Upper lobe of right lung (tissue), 1 donor: ENCODE data around the gene RCCD1. TPM values are rescaled to one million over a fixed set of nuclear protein-coding genes. Genes with fewer than 3 reads are reported as not detected.
"Not testable (repeated sequence)": the region's sequence is repeated elsewhere in the genome, so short reads cannot be mapped to it uniquely, and the experiment has no call there.

ENCODE experiments used
- ATAC-seq: fragments of 200-7000 bp; cut with Tn5 transposase; one replicate; pipeline ENCODE4 v1.9.1; 2020; ENCODE audit warnings: mild to moderate bottlenecking, moderate library complexity
- DNase-seq: peaks from one replicate; pipeline ENCODE4 v3.0.0-alpha.2; 2020
- H3K27ac ChIP-seq: fragments of 200-600 bp; one replicate; pipeline ENCODE4 v1.8.0; 2022
- H3K27me3 ChIP-seq: fragments of 200-600 bp; one replicate; pipeline ENCODE4 v1.8.0; 2022; ENCODE audit warnings: mild to moderate bottlenecking
- H3K36me3 ChIP-seq: fragments of 200-600 bp; one replicate; pipeline ENCODE4 v1.8.0; 2022
- H3K4me1 ChIP-seq: fragments of 200-600 bp; one replicate; pipeline ENCODE4 v1.8.0; 2022
- H3K4me3 ChIP-seq: fragments of 200-600 bp; one replicate; pipeline ENCODE4 v1.8.0; 2022; ENCODE audit warnings: mild to moderate bottlenecking
- H3K9me3 ChIP-seq: fragments of 200-600 bp; one replicate; pipeline ENCODE4 v1.8.0; 2022
- intact Hi-C: fragments of 100-400 bp; cut with DNase I; formaldehyde crosslinking; loops from one replicate; pipeline ENCODE4 v1.11.0; 2022
- total RNA-seq: library from RNA; stranded (reverse); fragmentation: NEBNext Ultra II Directional; extraction: Animal tissue kit (Norgen Biotek cat#: 25700); gene quantifications from one replicate; pipeline ENCODE4 v1.2.1, GENCODE V29; 2021
- TF ChIP-seq, protein P1 (sequence below): fragments of 200-600 bp; IDR thresholded peaks from one replicate; pipeline ENCODE4 v1.8.0; 2022; ENCODE audit warnings: antibody characterized with exemption
- donor health status: DM: no; HTN: yes; CAD: no; lungs with severe emphysema.

RCCD1 gene
- total RNA-seq, 1 donor from 2014 or later = 8.6 TPM

GRCh38 chr15:90907838-90908507 lies 46.7 kb upstream of the RCCD1 start:
- DNase-seq (no peak), ATAC-seq (no peak)
- H3K4me3 ChIP-seq = no peak overlapping the region
- TF ChIP-seq, protein P1, sequence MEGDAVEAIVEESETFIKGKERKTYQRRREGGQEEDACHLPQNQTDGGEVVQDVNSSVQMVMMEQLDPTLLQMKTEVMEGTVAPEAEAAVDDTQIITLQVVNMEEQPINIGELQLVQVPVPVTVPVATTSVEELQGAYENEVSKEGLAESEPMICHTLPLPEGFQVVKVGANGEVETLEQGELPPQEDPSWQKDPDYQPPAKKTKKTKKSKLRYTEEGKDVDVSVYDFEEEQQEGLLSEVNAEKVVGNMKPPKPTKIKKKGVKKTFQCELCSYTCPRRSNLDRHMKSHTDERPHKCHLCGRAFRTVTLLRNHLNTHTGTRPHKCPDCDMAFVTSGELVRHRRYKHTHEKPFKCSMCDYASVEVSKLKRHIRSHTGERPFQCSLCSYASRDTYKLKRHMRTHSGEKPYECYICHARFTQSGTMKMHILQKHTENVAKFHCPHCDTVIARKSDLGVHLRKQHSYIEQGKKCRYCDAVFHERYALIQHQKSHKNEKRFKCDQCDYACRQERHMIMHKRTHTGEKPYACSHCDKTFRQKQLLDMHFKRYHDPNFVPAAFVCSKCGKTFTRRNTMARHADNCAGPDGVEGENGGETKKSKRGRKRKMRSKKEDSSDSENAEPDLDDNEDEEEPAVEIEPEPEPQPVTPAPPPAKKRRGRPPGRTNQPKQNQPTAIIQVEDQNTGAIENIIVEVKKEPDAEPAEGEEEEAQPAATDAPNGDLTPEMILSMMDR = no peak
- peaks cover 84% of the 10 kb centered on the region for H3K36me3 ChIP-seq
- no peaks in the 10 kb centered on the region for H3K9me3 ChIP-seq
- intact Hi-C loops = no loop called here
- H3K27me3 ChIP-seq = no peaks in the 10 kb centered on the region
- peaks cover 8% of the 10 kb centered on the region for H3K4me1 ChIP-seq
- H3K27ac ChIP-seq = no peak overlapping the region

DNA sequence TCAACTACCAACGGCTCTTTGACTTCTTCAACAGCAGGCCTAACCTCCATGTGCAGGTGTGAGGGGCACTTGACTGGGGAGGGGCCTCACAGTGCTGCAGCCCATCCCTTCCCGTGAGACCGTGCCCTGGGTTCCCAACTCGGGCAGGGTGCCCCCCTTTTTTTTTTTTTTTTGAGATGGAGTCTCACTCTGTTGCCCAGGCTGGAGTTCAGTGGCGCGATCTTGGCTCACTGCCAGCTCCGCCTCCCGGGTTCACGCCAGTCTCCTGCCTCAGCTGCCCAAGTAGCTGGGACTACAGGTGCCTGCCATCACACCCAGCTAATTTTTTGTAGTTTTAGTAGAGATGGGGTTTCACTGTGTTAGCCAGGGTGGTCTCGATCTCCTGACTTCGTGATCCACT lies 45.2 kb upstream of the RCCD1 start:
- intact Hi-C loops, H3K4me3 ChIP-seq, H3K27ac ChIP-seq, DNase-seq, H3K4me1 ChIP-seq, H3K27me3 ChIP-seq, ATAC-seq, H3K9me3 ChIP-seq: not testable (repeated sequence)
- H3K36me3 ChIP-seq = peaks cover 99% of the 10 kb centered on the region

DNA sequence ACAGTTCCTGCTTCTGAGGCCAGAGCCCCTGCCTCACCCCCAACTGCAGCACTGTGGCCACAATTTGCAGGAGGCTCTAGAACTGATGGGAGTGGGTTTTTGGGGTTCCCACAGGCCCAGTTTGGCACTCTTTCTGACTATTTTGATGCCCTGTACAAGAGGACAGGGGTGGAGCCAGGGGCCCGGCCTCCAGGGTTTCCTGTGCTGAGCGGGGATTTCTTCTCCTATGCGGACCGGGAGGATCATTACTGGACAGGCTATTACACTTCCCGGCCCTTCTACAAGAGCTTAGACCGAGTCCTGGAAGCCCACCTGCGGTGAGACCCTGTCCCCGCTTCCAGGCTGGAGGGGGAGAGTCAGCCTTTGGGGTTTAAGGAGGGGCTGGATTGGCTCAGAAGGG lies 44.7 kb upstream of the RCCD1 start:
- Histone ChIP-seq H3K27ac (no peak overlapping the region), H3K9me3 (no peaks in the 10 kb centered on the region), H3K4me3 (no peak overlapping the region), H3K36me3 (peaks cover 100% of the 10 kb centered on the region), H3K27me3 (no peaks in the 10 kb centered on the region), H3K4me1 (no peaks in the 10 kb centered on the region)
- intact Hi-C loops = no loop called here
- DNase-seq (no peak), ATAC-seq (no peak)
- TF ChIP-seq, protein P1 = no peak

DNA sequence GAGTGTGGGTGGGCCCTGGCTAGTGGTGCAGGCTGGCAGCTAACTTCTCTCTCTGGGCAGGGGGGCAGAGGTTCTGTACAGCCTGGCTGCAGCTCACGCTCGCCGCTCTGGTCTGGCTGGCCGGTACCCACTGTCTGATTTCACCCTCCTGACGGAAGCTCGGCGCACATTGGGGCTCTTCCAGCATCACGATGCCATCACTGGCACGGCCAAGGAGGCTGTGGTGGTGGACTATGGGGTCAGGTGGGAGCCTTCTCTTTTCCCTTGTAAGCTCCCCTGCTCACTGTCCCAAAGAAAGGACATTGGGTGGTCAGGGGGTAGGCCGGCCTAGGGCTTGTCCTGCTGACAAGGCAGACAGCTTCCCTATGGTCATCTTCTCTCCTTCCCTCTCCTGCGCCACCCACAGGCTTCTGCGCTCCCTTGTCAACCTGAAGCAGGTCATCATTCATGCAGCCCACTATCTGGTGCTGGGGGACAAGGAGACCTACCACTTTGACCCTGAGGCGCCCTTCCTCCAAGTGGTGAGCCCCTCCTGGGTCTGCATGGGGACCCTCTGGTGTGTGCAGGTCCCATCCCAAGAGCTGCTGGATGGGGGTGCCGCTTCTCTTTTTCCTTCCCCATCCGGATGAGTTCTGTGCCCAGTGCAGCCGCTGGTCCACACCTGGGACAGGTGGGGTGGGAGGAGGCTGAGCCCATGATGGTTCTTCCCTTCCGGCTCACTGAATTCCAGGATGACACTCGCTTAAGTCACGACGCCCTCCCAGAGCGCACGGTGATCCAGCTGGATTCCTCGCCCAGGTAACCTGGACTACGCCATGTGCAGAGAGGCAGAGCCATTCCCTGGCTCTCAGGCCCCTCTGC lies 44.0 kb upstream of the RCCD1 start:
- Histone ChIP-seq H3K36me3 (peaks cover 99% of the 10 kb centered on the region), H3K9me3 (no peaks in the 10 kb centered on the region), H3K4me3 (no peak overlapping the region), H3K4me1 (peaks cover 3% of the 10 kb centered on the region), H3K27me3 (no peaks in the 10 kb centered on the region), H3K27ac (no peak overlapping the region)
- intact Hi-C loops = no loop called here
- DNase-seq = no peak
- TF ChIP-seq, protein P1 = no peak
- ATAC-seq = no peak

DNA sequence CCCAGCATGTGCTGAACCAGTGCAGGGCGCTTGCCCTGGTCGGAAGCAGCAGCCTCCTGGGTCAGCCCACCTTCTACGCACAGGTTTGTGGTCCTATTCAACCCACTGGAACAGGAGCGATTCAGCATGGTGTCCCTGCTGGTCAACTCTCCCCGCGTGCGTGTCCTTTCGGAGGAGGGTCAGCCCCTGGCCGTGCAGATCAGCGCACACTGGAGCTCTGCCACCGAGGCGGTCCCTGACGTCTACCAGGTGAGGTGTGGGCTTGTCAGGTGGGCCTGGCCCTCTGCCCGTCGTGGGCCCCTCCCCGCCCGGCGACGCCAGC lies 43.4 kb upstream of the RCCD1 start:
- DNase-seq = no peak
- peaks cover 99% of the 10 kb centered on the region for H3K36me3 ChIP-seq
- no peaks in the 10 kb centered on the region for H3K9me3 ChIP-seq
- intact Hi-C loops = no loop called here
- H3K4me1 ChIP-seq = peaks cover 3% of the 10 kb centered on the region
- no peak for ATAC-seq
- no peak overlapping the region for H3K4me3 ChIP-seq
- no peak overlapping the region for H3K27ac ChIP-seq
- TF ChIP-seq, protein P1 = no peak
- H3K27me3 ChIP-seq = no peaks in the 10 kb centered on the region

- TF ChIP-seq, protein P1 = no peak
- Histone ChIP-seq H3K27ac (no peak overlapping the region), H3K4me3 (no peak overlapping the region), H3K9me3 (no peaks in the 10 kb centered on the region), H3K36me3 (peaks cover 99% of the 10 kb centered on the region), H3K4me1 (peaks cover 3% of the 10 kb centered on the region), H3K27me3 (no peaks in the 10 kb centered on the region)
- intact Hi-C loops = no loop called here
- peak; percentile 63 for DNase-seq
- no peak for ATAC-seq
Measured at GRCh38 chr15:90911906-90912769, 42.5 kb upstream of the RCCD1 start.
